K562 (cell line): ENCODE data around the gene TPD52L2. TPM values are rescaled to one million over a fixed set of nuclear protein-coding genes. Genes with fewer than 3 reads are reported as not detected.
A peak's percentile ranks its signal among the peaks of the same experiment; 100 is the strongest.

Experiments
- ATAC-seq: fragments of 200-7000 bp; cut with Tn5 transposase; 3 replicates; pipeline ENCODE4 v1.9.1; 2020; ENCODE audit warnings: moderate library complexity
- BruUV-seq: library from RNA; stranded (reverse); fragments of 400-500 nt; replicated peaks from 2 replicates; lab custom pipeline; 2021; lab: Mats Ljungman, UMichigan
- CTCF ChIA-PET: fragments of 300-600 bp; formaldehyde crosslinking; extraction: SDS; loops from one replicate; lab custom pipeline; 2021; ENCODE audit warnings: low intra/inter-chr PET ratio; lab: Yijun Ruan, JAX
- POLR2A ChIA-PET: fragments of 300-600, 350-650 bp; sonication (Branson Sonifier 250); formaldehyde crosslinking; extraction: SDS; loops from one replicate; lab custom pipeline; 2021; ENCODE audit warnings: antibody characterized with exemption, inconsistent platforms; lab: Yijun Ruan, JAX
- DNase-seq, 4 experiments: peaks; one replicate each; pipeline versions ENCODE4 v3.0.0 to v3.0.0-alpha.2; 2011 to 2018; ENCODE audit warnings: low spot score in 3 of 4, mixed read lengths in 3 of 4; ENCODE audit errors: extremely low read depth in 1 of 4
- FAIRE-seq: peaks from 2 replicates; lab custom pipeline; 2011; peaks lifted over from hg19 to GRCh38; lab: Jason Lieb, UNC
- H2AFZ ChIP-seq: 2 replicates; pipeline ENCODE4 v1.6.0; 2011; ENCODE audit warnings: low read depth, low read length, control low read depth, inconsistent platforms
- H3K27ac ChIP-seq: fragments of 200-600 bp; 3 replicates; pipeline ENCODE4 v1.8.0; 2011; ENCODE audit warnings: low read depth, mild to moderate bottlenecking, control low read depth, inconsistent platforms, low read length, moderate library complexity, mixed read lengths; ENCODE audit errors: extremely low read depth
- H3K27me3 ChIP-seq, 2 experiments: fragments of 300-600 bp in 1 of 2; 2 replicates in 1 of 2; 3 replicates in 1 of 2; pipeline versions ENCODE4 v1.6.0 to v1.8.0; 2011; ENCODE audit warnings: inconsistent platforms in 2 of 2, low read length in 2 of 2, mild to moderate bottlenecking in 1 of 2, mixed read lengths in 1 of 2, moderate library complexity in 1 of 2; ENCODE audit not compliant: control insufficient read depth in 2 of 2, insufficient read depth in 2 of 2
- H3K36me3 ChIP-seq: fragments of 300-600 bp; 3 replicates; pipeline ENCODE4 v1.8.0; 2011; ENCODE audit warnings: mild to moderate bottlenecking, low read length, inconsistent platforms; ENCODE audit not compliant: control insufficient read depth, insufficient read depth
- H3K4me1 ChIP-seq, 2 experiments: fragments of 200-600 bp in 1 of 2; replicated peaks in 1 of 2; 2 replicates in 1 of 2; 3 replicates in 1 of 2; pipeline versions ENCODE4 v1.5.1 to v1.8.0; 2011; ENCODE audit warnings: inconsistent platforms in 2 of 2, low read length in 2 of 2, mild to moderate bottlenecking in 1 of 2, mixed read lengths in 1 of 2, moderate library complexity in 1 of 2; ENCODE audit not compliant: control insufficient read depth in 2 of 2, insufficient read depth in 2 of 2
- H3K4me2 ChIP-seq: 2 replicates; pipeline ENCODE4 v1.6.1; 2011; ENCODE audit warnings: low read length, control low read depth, inconsistent platforms, mixed read lengths; ENCODE audit not compliant: insufficient read depth
- H3K4me3 ChIP-seq: fragments of 200-600 bp; sonication (generic), shearing (Covaris generic); 2 replicates; pipeline ENCODE4 v1.5.1; 2016; ENCODE audit warnings: control low read depth, inconsistent platforms
- H3K79me2 ChIP-seq: fragments of 200-600 bp; 3 replicates; pipeline ENCODE4 v1.8.0; 2011; ENCODE audit warnings: low read length, inconsistent platforms; ENCODE audit not compliant: control insufficient read depth, insufficient read depth
- H3K9ac ChIP-seq, 2 experiments: 2 replicates each; pipeline versions ENCODE4 v1.6.0 to v1.6.1; 2011; ENCODE audit warnings: low read depth in 2 of 2, low read length in 2 of 2, control low read depth in 1 of 2, inconsistent platforms in 1 of 2, mild to moderate bottlenecking in 1 of 2, mixed read lengths in 1 of 2; ENCODE audit not compliant: insufficient read depth in 1 of 2
- H3K9me1 ChIP-seq: one replicate; pipeline ENCODE4 v1.6.0; 2011; ENCODE audit warnings: inconsistent platforms, mild to moderate bottlenecking, low read length, moderate library complexity; ENCODE audit not compliant: control insufficient read depth, insufficient read depth
- H3K9me3 ChIP-seq: replicated peaks from 2 replicates; pipeline ENCODE4 v1.5.1; 2011; ENCODE audit warnings: low read depth, low read length, inconsistent platforms; ENCODE audit not compliant: control insufficient read depth, insufficient read depth
- H4K20me1 ChIP-seq: replicated peaks from 2 replicates; pipeline ENCODE4 v1.6.1; 2011; ENCODE audit warnings: low read length, inconsistent platforms, mixed read lengths; ENCODE audit not compliant: control insufficient read depth, insufficient read depth
- HNRNPL ChIP-seq: fragments of 200-400 bp; formaldehyde crosslinking; IDR thresholded peaks from 2 replicates; pipeline ENCODE4 v1.6.1; 2017; ENCODE audit warnings: low read depth, mild to moderate bottlenecking, low read length
- NRF1 ChIP-seq, 2 experiments: fragments of 450-650 bp; IDR thresholded peaks in 1 of 2; conservative IDR thresholded peaks in 1 of 2; 2 replicates each; pipeline ENCODE4 v1.6.1; 2014; ENCODE audit warnings: mild to moderate bottlenecking in 2 of 2
- POLR2G ChIP-seq: fragments of 200-400 bp; formaldehyde crosslinking; IDR thresholded peaks from 2 replicates; pipeline ENCODE4 v1.6.1; 2017; ENCODE audit warnings: low read depth, mild to moderate bottlenecking, antibody characterized with exemption, low read length, moderate library complexity
- RBFOX2 ChIP-seq: fragments of 200-400 bp; formaldehyde crosslinking; IDR thresholded peaks from 2 replicates; pipeline ENCODE4 v1.6.1; 2017; ENCODE audit warnings: low read depth, mild to moderate bottlenecking, low read length, moderate library complexity
- WGBS: fragments of 100-300 bp; shearing (Covaris generic); methylation state at CpG from one replicate; pipeline ENCODE4 v1.1.6; 2016; ENCODE audit warnings: low coverage, mixed read lengths; ENCODE audit not compliant: insufficient coverage; ENCODE audit errors: missing lambda C conversion rate; 5-methylcytosine and 5-hydroxymethylcytosine counted together
- in situ Hi-C: fragments of 300-500 bp; cut with MboI; formaldehyde crosslinking; loops from 4 replicates; pipeline ENCODE4 v1.15.0; 2018; ENCODE audit warnings: inconsistent platforms, mixed read lengths
- intact Hi-C: fragments of 100-400 bp; cut with micrococcal nuclease; formaldehyde crosslinking; loops from 2 replicates; pipeline ENCODE4 v1.14.2; 2022
- polyA plus RNA-seq, 8 experiments: library from polyadenylated mRNA; depleted of rRNA in 4 of 8; stranded (reverse) in 5 of 8; unstranded in 3 of 8; fragments of >200 nt; fragmentation: Nextera tagmentation in 2 of 8; fragmentation: Illumina TruSeq in 1 of 8; extraction: Ambion mirVana in 2 of 8; extraction: Trizol in 1 of 8; gene quantifications; 2 replicates each; pipeline versions ENCODE4 v1.2.1 to v1.2.3, GENCODE V29; 2011 to 2014; ENCODE audit warnings: inconsistent platforms in 1 of 8, missing spikeins in 1 of 8
- total RNA-seq, 7 experiments: library from RNA; depleted of rRNA in 6 of 7; stranded (reverse); fragments of >200 nt in 6 of 7; fragmentation: Illumina TruSeq in 2 of 7; extraction: Trizol in 2 of 7; gene quantifications; 2 replicates each; pipeline versions ENCODE4 v1.2.1 to v1.2.3, GENCODE V29; 2011 to 2021; ENCODE audit warnings: low replicate concordance in 1 of 7
- TF ChIP-seq, protein P1 (sequence below): fragments of 450-650 bp; IDR thresholded peaks from 2 replicates; pipeline ENCODE4 v1.6.1; 2017; ENCODE audit warnings: antibody characterized with exemption, mild to moderate bottlenecking
- TF ChIP-seq, protein P2 (sequence below): fragments of 450-650 bp; IDR thresholded peaks from 2 replicates; pipeline ENCODE4 v1.6.1; 2016; ENCODE audit warnings: antibody characterized with exemption
- TF ChIP-seq, protein P3 (sequence below): sonication (generic); formaldehyde crosslinking; IDR thresholded peaks from 2 replicates; pipeline ENCODE4 v1.8.1; 2023; ENCODE audit warnings: mild to moderate bottlenecking, missing genetic modification reagents

TPD52L2 gene
- total and polyA plus RNA-seq, 9 of the 15 experiments (the other 6 are each of a cell fraction or from before 2014, with no cell fraction given), result 1.9 to 117 (median 74.6) TPM

DNA sequence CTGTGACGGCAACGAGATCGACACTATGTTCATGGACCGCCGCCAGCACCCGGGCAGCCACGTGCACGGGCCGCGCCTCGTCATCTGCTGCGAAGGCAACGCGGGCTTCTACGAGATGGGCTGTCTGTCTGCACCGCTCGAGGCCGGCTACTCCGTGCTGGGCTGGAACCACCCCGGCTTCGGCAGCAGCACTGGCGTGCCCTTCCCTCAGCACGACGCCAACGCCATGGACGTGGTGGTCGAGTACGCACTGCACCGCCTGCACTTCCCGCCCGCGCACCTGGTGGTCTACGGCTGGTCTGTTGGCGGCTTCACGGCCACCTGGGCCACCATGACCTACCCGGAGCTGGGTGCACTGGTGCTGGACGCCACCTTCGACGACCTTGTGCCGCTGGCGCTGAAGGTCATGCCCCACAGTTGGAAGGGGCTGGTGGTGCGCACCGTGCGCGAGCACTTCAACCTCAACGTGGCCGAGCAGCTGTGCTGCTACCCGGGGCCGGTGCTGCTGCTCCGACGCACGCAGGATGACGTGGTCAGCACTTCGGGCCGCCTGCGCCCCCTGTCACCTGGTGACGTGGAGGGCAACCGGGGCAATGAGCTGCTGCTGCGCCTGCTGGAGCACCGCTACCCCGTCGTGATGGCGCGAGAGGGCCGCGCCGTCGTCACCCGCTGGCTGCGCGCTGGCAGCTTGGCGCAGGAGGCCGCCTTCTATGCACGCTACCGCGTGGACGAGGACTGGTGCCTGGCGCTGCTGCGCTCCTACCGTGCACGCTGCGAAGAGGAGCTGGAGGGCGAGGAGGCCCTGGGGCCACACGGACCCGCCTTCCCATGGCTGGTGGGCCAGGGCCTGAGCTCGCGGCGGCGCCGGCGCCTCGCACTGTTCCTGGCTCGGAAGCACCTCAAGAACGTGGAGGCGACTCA is 2.8 kb upstream of the TPD52L2 start:
- no peaks in the 10 kb centered on the region for H3K27me3 ChIP-seq
- in situ Hi-C loops, result loop anchor here (5.0 kb wide), 1 partner anchor 155 kb away; the partner anchor contains the start of genes ARFRP1 and ZGPAT
- whole genome bisulfite sequencing, result 97% methylated on average over 70 of the region's 95 CpGs
- POLR2A ChIA-PET, result interaction anchor here (0.6 to 1.6 kb wide), 4 partner anchors 11 to 177 kb away, joined by 3 to 4 read pairs (median 4); no protein-coding TSS in a partner anchor
- BruUV-seq, result no TSS peak
- TF ChIP-seq POLR2G, result 0 out of 2 replicates have a peak, but pooled peaks have one; percentile 39
- no peak for TF ChIP-seq NRF1 (conservative IDR thresholded peaks at IDR 0.05 in 1 of 2, IDR thresholded peaks at IDR 0.05 in 1 of 2)
- TF ChIP-seq HNRNPL, result peak; percentile 50; the same call in 1 of the 2 replicates
- TF ChIP-seq, protein P1, sequence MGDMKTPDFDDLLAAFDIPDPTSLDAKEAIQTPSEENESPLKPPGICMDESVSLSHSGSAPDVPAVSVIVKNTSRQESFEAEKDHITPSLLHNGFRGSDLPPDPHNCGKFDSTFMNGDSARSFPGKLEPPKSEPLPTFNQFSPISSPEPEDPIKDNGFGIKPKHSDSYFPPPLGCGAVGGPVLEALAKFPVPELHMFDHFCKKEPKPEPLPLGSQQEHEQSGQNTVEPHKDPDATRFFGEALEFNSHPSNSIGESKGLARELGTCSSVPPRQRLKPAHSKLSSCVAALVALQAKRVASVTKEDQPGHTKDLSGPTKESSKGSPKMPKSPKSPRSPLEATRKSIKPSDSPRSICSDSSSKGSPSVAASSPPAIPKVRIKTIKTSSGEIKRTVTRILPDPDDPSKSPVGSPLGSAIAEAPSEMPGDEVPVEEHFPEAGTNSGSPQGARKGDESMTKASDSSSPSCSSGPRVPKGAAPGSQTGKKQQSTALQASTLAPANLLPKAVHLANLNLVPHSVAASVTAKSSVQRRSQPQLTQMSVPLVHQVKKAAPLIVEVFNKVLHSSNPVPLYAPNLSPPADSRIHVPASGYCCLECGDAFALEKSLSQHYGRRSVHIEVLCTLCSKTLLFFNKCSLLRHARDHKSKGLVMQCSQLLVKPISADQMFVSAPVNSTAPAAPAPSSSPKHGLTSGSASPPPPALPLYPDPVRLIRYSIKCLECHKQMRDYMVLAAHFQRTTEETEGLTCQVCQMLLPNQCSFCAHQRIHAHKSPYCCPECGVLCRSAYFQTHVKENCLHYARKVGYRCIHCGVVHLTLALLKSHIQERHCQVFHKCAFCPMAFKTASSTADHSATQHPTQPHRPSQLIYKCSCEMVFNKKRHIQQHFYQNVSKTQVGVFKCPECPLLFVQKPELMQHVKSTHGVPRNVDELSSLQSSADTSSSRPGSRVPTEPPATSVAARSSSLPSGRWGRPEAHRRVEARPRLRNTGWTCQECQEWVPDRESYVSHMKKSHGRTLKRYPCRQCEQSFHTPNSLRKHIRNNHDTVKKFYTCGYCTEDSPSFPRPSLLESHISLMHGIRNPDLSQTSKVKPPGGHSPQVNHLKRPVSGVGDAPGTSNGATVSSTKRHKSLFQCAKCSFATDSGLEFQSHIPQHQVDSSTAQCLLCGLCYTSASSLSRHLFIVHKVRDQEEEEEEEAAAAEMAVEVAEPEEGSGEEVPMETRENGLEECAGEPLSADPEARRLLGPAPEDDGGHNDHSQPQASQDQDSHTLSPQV, result no peak
- peak; percentile 36 for TF ChIP-seq RBFOX2
- TF ChIP-seq, protein P2, sequence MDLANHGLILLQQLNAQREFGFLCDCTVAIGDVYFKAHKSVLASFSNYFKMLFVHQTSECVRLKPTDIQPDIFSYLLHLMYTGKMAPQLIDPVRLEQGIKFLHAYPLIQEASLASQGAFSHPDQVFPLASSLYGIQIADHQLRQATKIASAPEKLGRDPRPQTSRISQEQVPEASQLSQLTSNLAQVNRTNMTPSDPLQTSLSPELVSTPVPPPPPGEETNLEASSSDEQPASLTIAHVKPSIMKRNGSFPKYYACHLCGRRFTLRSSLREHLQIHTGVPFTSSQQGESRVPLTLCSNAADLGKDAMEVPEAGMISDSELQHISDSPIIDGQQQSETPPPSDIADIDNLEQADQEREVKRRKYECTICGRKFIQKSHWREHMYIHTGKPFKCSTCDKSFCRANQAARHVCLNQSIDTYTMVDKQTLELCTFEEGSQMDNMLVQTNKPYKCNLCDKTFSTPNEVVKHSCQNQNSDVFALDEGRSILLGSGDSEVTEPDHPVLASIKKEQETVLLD, result no peak
- TF ChIP-seq, protein P3, sequence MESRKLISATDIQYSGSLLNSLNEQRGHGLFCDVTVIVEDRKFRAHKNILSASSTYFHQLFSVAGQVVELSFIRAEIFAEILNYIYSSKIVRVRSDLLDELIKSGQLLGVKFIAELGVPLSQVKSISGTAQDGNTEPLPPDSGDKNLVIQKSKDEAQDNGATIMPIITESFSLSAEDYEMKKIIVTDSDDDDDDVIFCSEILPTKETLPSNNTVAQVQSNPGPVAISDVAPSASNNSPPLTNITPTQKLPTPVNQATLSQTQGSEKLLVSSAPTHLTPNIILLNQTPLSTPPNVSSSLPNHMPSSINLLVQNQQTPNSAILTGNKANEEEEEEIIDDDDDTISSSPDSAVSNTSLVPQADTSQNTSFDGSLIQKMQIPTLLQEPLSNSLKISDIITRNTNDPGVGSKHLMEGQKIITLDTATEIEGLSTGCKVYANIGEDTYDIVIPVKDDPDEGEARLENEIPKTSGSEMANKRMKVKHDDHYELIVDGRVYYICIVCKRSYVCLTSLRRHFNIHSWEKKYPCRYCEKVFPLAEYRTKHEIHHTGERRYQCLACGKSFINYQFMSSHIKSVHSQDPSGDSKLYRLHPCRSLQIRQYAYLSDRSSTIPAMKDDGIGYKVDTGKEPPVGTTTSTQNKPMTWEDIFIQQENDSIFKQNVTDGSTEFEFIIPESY (CRISPR knock-in tag), result peak; percentile 86
- TF ChIP-seq, all 486 proteins: peak for 4
- intact Hi-C loops, result loop anchor here (10.0 kb wide), 2 partner anchors 113 to 307 kb away; partner anchors contain the start of genes FNDC11 and SAMD10
- Histone ChIP-seq H3K4me2 (no peak overlapping the region), H3K9me1 (no peaks in the 10 kb centered on the region), H4K20me1 (no peaks in the 10 kb centered on the region), H3K79me2 (peaks cover 33% of the 10 kb centered on the region), H3K36me3 (peaks cover 28% of the 10 kb centered on the region; the same call in 2 of the 3 replicates), H3K27ac (no peak overlapping the region), H3K9me3 (no peaks in the 10 kb centered on the region), H3K4me1 (peaks cover 29 to 84% of the 10 kb centered on the region in 2 experiments), H3K4me3 (no peak overlapping the region), H2AFZ (no peak overlapping the region), H3K9ac (no peak overlapping the region)
- FAIRE-seq, result no peak
- ATAC-seq, result no peak
- CTCF ChIA-PET, result no interaction called here
- DNase-seq, result no peak
